Activated naive CD8-positive, alpha-beta T cell treated with anti-CD3 and anti-CD28 coated beads, Interleukin-2, amount 10 ng/mL, durations not matched to agents 7 days and 5 days (primary cell): ENCODE measurements around the gene SGTB. TPM values are rescaled to one million over a fixed set of nuclear protein-coding genes. Genes with fewer than 3 reads are reported as not detected.
A peak's percentile ranks its signal among the peaks of the same experiment; 100 is the strongest.
"Not testable (repeated sequence)": the region's sequence is repeated elsewhere in the genome, so short reads cannot be mapped to it uniquely, and the experiment has no call there.

Source experiments
- ATAC-seq: fragments of 150-1000 bp; cut with Tn5 transposase; one replicate; pipeline ENCODE4 v1.10.0; 2021; ENCODE audit warnings: low read depth, moderate library complexity
- POLR2A ChIA-PET: fragments of 350-600 bp; sonication (Branson Sonifier 250); formaldehyde crosslinking; loops from one replicate; lab custom pipeline; 2021; ENCODE audit warnings: antibody characterized with exemption; lab: Charles Lee
- DNase-seq: peaks from one replicate; pipeline ENCODE4 v3.0.0; 2021
- H3K27ac Mint-ChIP-seq: one replicate; pipeline ENCODE4 v1.8.0; 2022; ENCODE audit warnings: mild to moderate bottlenecking, mixed read lengths
- H3K27me3 Mint-ChIP-seq: one replicate; pipeline ENCODE4 v1.8.0; 2022; ENCODE audit warnings: mild to moderate bottlenecking, moderate library complexity, mixed read lengths
- H3K36me3 Mint-ChIP-seq: one replicate; pipeline ENCODE4 v1.8.0; 2021; ENCODE audit warnings: mild to moderate bottlenecking, mixed read lengths
- H3K4me1 Mint-ChIP-seq: one replicate; pipeline ENCODE4 v1.8.0; 2021; ENCODE audit warnings: mixed read lengths
- H3K4me3 Mint-ChIP-seq: one replicate; pipeline ENCODE4 v1.8.0; 2022; ENCODE audit warnings: mild to moderate bottlenecking, moderate library complexity, mixed read lengths
- H3K9me3 Mint-ChIP-seq: one replicate; pipeline ENCODE4 v1.8.0; 2021; ENCODE audit warnings: mixed read lengths
- total RNA-seq, 2 experiments: library from RNA; stranded (reverse); gene quantifications; one replicate each; pipeline ENCODE4 v1.2.3, GENCODE V29; 2021

Gene SGTB
- total RNA-seq, 2 experiments from 2014 or later, result 25.3 to 26.9 TPM

- no peaks in the 10 kb centered on the region for H3K27me3 Mint-ChIP-seq
- no peak overlapping the region for H3K4me3 Mint-ChIP-seq
- H3K9me3 Mint-ChIP-seq, result no peaks in the 10 kb centered on the region
- H3K36me3 Mint-ChIP-seq, result peaks cover 62% of the 10 kb centered on the region
- POLR2A ChIA-PET, result no interaction called here
- ATAC-seq, result no peak
- no peak overlapping the region for H3K27ac Mint-ChIP-seq
- no peak for DNase-seq
- peaks cover 1% of the 10 kb centered on the region for H3K4me1 Mint-ChIP-seq
These were observed 39.8 kb downstream of the SGTB start for GRCh38 chr5:65682148-65682547.

GRCh38 chr5:65676056-65676455 is 45.9 kb downstream of the SGTB start:
- H3K27ac Mint-ChIP-seq, DNase-seq, POLR2A ChIA-PET, H3K4me3 Mint-ChIP-seq, H3K9me3 Mint-ChIP-seq, ATAC-seq, H3K27me3 Mint-ChIP-seq: not testable (repeated sequence)
- Mint-ChIP-seq H3K4me1 (peaks cover 14% of the 10 kb centered on the region), H3K36me3 (peaks cover 57% of the 10 kb centered on the region)

DNA sequence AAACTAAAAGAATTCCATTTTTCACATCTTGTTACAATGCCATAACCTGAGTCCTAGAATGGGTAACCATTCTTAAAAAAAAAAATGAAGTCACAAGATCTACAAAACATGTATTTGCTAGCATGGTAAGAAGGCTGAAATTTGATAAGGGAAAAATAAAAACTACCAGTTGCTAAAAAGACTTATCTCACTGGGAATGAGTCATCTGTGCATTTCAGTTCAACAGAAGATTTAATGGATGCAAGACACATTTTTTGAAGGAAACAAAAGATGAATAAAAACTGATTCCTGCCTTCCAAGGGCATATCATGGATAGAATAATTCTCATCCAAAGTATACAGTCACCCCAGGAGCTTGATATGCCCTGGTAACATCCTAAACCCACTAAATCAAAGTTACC is 47.2 kb downstream of the SGTB start:
- peaks cover 49% of the 10 kb centered on the region for H3K36me3 Mint-ChIP-seq
- no peak overlapping the region for H3K27ac Mint-ChIP-seq
- POLR2A ChIA-PET, result no interaction called here
- no peak overlapping the region for H3K4me3 Mint-ChIP-seq
- peaks cover 12% of the 10 kb centered on the region for H3K4me1 Mint-ChIP-seq
- no peaks in the 10 kb centered on the region for H3K9me3 Mint-ChIP-seq
- DNase-seq (no peak), ATAC-seq (no peak)
- H3K27me3 Mint-ChIP-seq, result no peaks in the 10 kb centered on the region

- Mint-ChIP-seq H3K27ac (no peak overlapping the region), H3K9me3 (no peaks in the 10 kb centered on the region), H3K27me3 (no peaks in the 10 kb centered on the region), H3K4me1 (peaks cover 12% of the 10 kb centered on the region), H3K4me3 (no peak overlapping the region), H3K36me3 (peaks cover 31% of the 10 kb centered on the region)
- DNase-seq (no peak), ATAC-seq (no peak)
- POLR2A ChIA-PET, result no interaction called here
These were observed 49.1 kb downstream of the SGTB start for GRCh38 chr5:65672796-65673195.

DNA sequence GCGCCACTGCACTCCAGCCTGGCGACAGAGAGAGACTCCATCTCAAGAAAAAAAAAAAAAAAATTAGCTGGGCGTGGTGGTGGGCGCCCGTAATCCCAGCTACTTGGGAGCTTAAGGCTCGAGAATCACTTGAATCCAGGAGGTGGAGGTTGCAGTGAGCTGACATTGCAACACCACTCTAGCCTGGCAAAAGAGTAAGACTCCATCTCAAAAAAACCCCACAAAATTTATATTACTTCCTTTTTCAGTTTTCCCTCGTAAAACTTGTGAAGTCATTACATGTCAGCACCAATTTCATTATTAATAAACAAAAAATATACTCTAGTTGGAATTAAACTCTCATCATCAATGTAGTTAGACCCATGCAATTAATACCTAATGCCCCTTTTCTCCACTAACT is 53.2 kb downstream of the SGTB start:
- Mint-ChIP-seq H3K27ac (no peak overlapping the region), H3K9me3 (no peaks in the 10 kb centered on the region), H3K4me1 (peaks cover under 1% of the 10 kb centered on the region), H3K36me3 (peaks cover 6% of the 10 kb centered on the region), H3K27me3 (no peaks in the 10 kb centered on the region), H3K4me3 (no peak overlapping the region)
- POLR2A ChIA-PET, result no interaction called here
- DNase-seq (no peak), ATAC-seq (no peak)

DNA sequence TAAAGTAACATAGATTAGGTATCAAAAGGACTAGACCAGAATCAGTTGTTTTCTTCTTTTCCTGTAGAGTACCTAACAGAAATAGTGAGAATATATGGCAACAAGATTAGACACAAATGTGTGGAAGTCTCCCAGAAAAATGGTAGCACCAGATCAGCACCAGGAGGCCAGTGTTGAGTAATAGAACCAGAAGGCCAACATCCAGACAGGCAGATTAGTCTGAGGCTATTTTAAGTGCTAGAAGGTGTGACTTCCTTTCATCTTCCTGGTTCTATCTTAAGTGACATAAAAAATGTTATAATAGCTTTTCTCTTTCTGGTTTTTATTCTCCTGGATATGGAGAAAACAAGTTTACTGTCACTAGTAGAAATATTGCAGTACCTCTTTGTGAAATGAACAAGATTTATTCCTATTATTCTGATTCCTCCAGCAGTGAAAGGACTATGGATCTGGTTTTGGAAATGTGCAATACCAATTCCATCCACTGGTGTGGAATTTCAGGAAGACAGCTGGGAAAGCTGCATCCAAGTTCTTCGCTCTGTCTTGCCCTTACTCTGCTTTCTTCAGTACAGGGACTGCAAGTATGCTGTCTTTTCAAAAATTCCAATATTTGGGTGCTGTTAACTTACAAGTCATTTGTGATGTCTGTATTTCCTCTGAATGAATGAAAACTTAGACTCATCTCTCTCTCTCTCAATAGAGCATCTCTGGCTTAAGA is 57.9 kb downstream of the SGTB start:
- no peaks in the 10 kb centered on the region for H3K27me3 Mint-ChIP-seq
- peaks cover 11% of the 10 kb centered on the region for H3K36me3 Mint-ChIP-seq
- no peak for DNase-seq
- H3K4me3 Mint-ChIP-seq, result no peak overlapping the region
- H3K27ac Mint-ChIP-seq, result no peak overlapping the region
- POLR2A ChIA-PET, result no interaction called here
- no peak for ATAC-seq
- H3K4me1 Mint-ChIP-seq, result peaks cover 2% of the 10 kb centered on the region
- H3K9me3 Mint-ChIP-seq, result no peaks in the 10 kb centered on the region

DNA sequence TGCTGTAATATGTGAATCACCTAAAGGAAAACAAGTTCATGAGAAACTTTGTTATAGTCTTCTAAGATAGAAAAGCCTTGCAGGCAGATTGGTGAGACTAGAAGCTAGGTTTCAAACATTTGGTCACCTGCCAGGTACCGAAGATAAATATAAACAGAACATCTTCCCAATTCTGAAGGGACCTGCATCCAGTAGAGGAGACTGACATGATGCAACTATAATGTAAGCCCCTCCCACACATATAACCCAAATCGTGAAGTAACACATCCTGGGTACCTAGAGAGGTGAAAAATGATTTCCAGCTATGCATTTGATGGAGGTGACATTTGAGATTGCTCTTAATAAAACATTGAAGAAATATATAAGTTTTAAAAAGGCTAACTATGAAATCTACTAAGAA is 67.2 kb downstream of the SGTB start:
- Mint-ChIP-seq H3K27me3 (no peaks in the 10 kb centered on the region), H3K4me1 (no peaks in the 10 kb centered on the region), H3K9me3 (no peaks in the 10 kb centered on the region), H3K4me3 (no peak overlapping the region), H3K27ac (no peak overlapping the region), H3K36me3 (peaks cover 10% of the 10 kb centered on the region)
- POLR2A ChIA-PET, result no interaction called here
- DNase-seq (no peak), ATAC-seq (no peak)

DNA sequence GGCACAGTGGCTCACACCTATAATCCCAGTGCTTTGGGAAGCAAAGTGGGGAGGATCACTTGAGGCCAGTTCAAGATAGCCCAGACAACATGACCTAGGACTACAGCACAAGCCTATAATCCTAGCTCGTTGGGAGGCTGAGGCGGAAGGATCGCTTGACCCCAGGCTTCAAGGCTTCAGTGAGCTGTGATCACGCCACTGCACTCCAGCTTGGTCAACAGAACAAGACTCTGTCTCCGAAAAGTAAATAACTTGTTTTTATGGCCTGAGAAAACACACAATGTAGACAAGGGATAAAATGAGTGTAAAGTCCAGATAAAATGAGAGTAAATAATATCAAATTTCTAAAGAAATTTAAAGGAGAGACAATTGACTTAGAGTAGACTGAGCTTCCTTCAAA is 70.8 kb downstream of the SGTB start:
- ATAC-seq (no peak), DNase-seq (no peak)
- no peak overlapping the region for H3K27ac Mint-ChIP-seq
- no peaks in the 10 kb centered on the region for H3K4me1 Mint-ChIP-seq
- H3K9me3 Mint-ChIP-seq, result no peaks in the 10 kb centered on the region
- no peaks in the 10 kb centered on the region for H3K27me3 Mint-ChIP-seq
- peaks cover 9% of the 10 kb centered on the region for H3K36me3 Mint-ChIP-seq
- POLR2A ChIA-PET, result no interaction called here
- H3K4me3 Mint-ChIP-seq, result no peak overlapping the region

GRCh38 chr5:65647941-65648340 is 74.0 kb downstream of the SGTB start:
- Mint-ChIP-seq H3K27me3 (no peaks in the 10 kb centered on the region), H3K4me1 (no peaks in the 10 kb centered on the region), H3K27ac (no peak overlapping the region), H3K9me3 (no peaks in the 10 kb centered on the region), H3K4me3 (no peak overlapping the region), H3K36me3 (peaks cover 14% of the 10 kb centered on the region)
- POLR2A ChIA-PET, result no interaction called here
- DNase-seq, result no peak
- ATAC-seq, result no peak

GRCh38 chr5:65646938-65647337 is 75.0 kb downstream of the SGTB start:
- POLR2A ChIA-PET, result no interaction called here
- H3K27ac Mint-ChIP-seq, result no peak overlapping the region
- H3K4me1 Mint-ChIP-seq, result no peaks in the 10 kb centered on the region
- H3K9me3 Mint-ChIP-seq, result no peaks in the 10 kb centered on the region
- H3K27me3 Mint-ChIP-seq, result no peaks in the 10 kb centered on the region
- peaks cover 14% of the 10 kb centered on the region for H3K36me3 Mint-ChIP-seq
- no peak for DNase-seq
- no peak for ATAC-seq
- H3K4me3 Mint-ChIP-seq, result no peak overlapping the region

DNA sequence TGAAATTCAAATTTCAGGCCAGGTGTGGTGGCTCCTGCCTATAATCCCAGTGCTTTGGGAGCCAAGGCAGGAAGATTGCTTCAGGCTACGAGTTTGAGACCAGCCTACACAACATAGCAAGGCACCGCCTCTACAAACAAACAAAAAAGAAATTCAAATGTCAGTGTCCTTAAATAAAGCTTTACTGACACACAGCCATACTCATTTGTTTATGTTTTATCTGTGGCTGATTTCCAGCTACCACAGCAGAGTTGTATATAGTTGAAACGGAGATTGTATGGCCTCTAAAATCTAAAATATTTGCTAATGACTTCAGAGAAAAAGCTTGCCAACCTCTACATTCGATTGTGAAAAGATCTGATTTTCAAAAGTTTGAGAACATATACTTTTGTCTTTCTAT is 81.7 kb downstream of the SGTB start:
- ATAC-seq, result no peak
- H3K27ac Mint-ChIP-seq, result no peak overlapping the region
- DNase-seq, result no peak
- POLR2A ChIA-PET, result no interaction called here
- peaks cover 3% of the 10 kb centered on the region for H3K9me3 Mint-ChIP-seq
- no peaks in the 10 kb centered on the region for H3K4me1 Mint-ChIP-seq
- H3K36me3 Mint-ChIP-seq, result peaks cover 24% of the 10 kb centered on the region
- H3K4me3 Mint-ChIP-seq, result no peak overlapping the region
- H3K27me3 Mint-ChIP-seq, result no peaks in the 10 kb centered on the region

GRCh38 chr5:65630981-65631380 is 90.9 kb downstream of the SGTB start:
- Mint-ChIP-seq H3K27me3 (no peaks in the 10 kb centered on the region), H3K36me3 (peaks cover 10% of the 10 kb centered on the region), H3K4me3 (no peak overlapping the region), H3K27ac (no peak overlapping the region), H3K4me1 (peaks cover 14% of the 10 kb centered on the region), H3K9me3 (no peaks in the 10 kb centered on the region)
- POLR2A ChIA-PET, result no interaction called here
- ATAC-seq (no peak), DNase-seq (no peak)

DNA sequence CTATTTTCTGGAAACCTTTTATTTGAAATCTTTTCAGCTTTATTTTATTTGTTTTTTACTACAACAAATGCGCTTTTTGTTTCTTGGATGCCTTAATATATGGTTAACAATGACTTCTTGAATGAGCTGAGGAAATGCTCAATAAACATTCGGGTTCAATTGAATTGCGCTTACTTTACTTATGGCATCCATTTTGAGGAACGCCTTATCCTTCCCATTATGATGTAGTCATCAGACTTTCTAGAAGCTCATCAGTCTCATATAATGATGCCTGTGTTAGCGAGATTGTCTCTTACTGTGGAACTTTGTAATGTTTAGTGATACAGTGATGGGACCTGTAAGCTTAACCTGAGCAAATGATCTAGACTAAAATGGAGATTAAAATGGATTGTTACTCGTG is 96.2 kb downstream of the SGTB start:
- Mint-ChIP-seq H3K4me1 (peaks cover 26% of the 10 kb centered on the region), H3K9me3 (no peaks in the 10 kb centered on the region), H3K27me3 (no peaks in the 10 kb centered on the region), H3K36me3 (peaks cover 10% of the 10 kb centered on the region), H3K4me3 (peak overlapping the region; percentile 97), H3K27ac (peak overlapping the region; percentile 98)
- DNase-seq (no peak), ATAC-seq (no peak)
- POLR2A ChIA-PET, result interaction anchor here (2.5 to 3.0 kb wide), 2 partner anchors 63 to 96 kb away, joined by 14 to 36 read pairs; partner anchors contain the start of genes CENPK, NLN, PPWD1 and SGTB
